GM12878 (cell line): ENCODE results near the gene PTPRF.
"Not testable (repeated sequence)": the region's sequence is repeated elsewhere in the genome, so short reads cannot be mapped to it uniquely, and the experiment has no call there.

Source experiments
- ASH2L ChIP-seq: fragments of 300-600, 200-600 bp; sonication (generic); IDR thresholded peaks from 2 replicates; pipeline ENCODE4 v1.6.1; 2017; ENCODE audit warnings: low read depth, mild to moderate bottlenecking, borderline replicate concordance
- CHD2 ChIP-seq: IDR thresholded peaks from 2 replicates; pipeline ENCODE4 v1.6.1; 2011; ENCODE audit warnings: low read depth, low read length, improper control_type of control experiment, borderline replicate concordance
- CTCF ChIP-seq, 3 experiments: IDR thresholded peaks in 2 of 3; conservative IDR thresholded peaks in 1 of 3; 2 replicates each; pipeline ENCODE4 v1.5.1; 2011; ENCODE audit warnings: low read depth in 3 of 3, low read length in 3 of 3, mild to moderate bottlenecking in 3 of 3, control low read depth in 2 of 3, moderate library complexity in 2 of 3, inconsistent platforms in 1 of 3, mixed read lengths in 1 of 3; ENCODE audit not compliant: control insufficient read depth in 2 of 3, insufficient read depth in 1 of 3; ENCODE audit errors: extremely low read depth in 1 of 3
- JUND ChIP-seq: IDR thresholded peaks from 2 replicates; pipeline ENCODE4 v1.6.1; 2012; ENCODE audit warnings: low read depth, mild to moderate bottlenecking, low read length, improper control_type of control experiment, moderate library complexity
- MAX ChIP-seq: IDR thresholded peaks from 2 replicates; pipeline ENCODE4 v1.6.1; 2012; ENCODE audit warnings: low read depth, low read length, improper control_type of control experiment
- PAX8 ChIP-seq: fragments of 450-650 bp; IDR thresholded peaks from 2 replicates; pipeline ENCODE4 v1.6.1; 2017; ENCODE audit warnings: mild to moderate bottlenecking, moderate library complexity
- POLR2A ChIP-seq: IDR thresholded peaks from 2 replicates; pipeline ENCODE4 v1.6.1; 2011; ENCODE audit warnings: low read depth, mild to moderate bottlenecking, low read length
- SRF ChIP-seq, 2 experiments: IDR thresholded peaks; 2 replicates each; pipeline ENCODE4 v1.6.1; 2011; ENCODE audit warnings: low read depth in 2 of 2, low read length in 2 of 2, mild to moderate bottlenecking in 1 of 2, moderate library complexity in 1 of 2
- WRNIP1 ChIP-seq: IDR thresholded peaks from 2 replicates; pipeline ENCODE4 v1.6.1; 2011; ENCODE audit warnings: low read depth, low read length, improper control_type of control experiment, borderline replicate concordance
- ZNF384 ChIP-seq: IDR thresholded peaks from 2 replicates; pipeline ENCODE4 v1.6.1; 2012; ENCODE audit warnings: low read depth, mild to moderate bottlenecking, low read length, improper control_type of control experiment, borderline replicate concordance
- ZSCAN29 ChIP-seq: fragments of 450-650 bp; IDR thresholded peaks from 2 replicates; pipeline ENCODE4 v1.6.1; 2017; ENCODE audit warnings: mild to moderate bottlenecking, moderate library complexity

GRCh38 chr1:43549394-43549793 is 18.7 kb downstream of the PTPRF start:
- TF ChIP-seq ZNF384; SRF (IDR thresholded peaks at IDR 0.05; ENCODE audit: low read depth in 2 of 2, low read length in 2 of 2); MAX; WRNIP1; JUND; POLR2A; CTCF (IDR thresholded peaks at IDR 0.05 in 2 of 3, conservative IDR thresholded peaks at IDR 0.05 in 1 of 3; ENCODE audit: control insufficient read depth in 2 of 3, extremely low read depth in 1 of 3, insufficient read depth in 1 of 3, low read depth in 3 of 3, low read length in 3 of 3); CHD2; PAX8; ZSCAN29; ASH2L: not testable (repeated sequence)
